GM19193 (cell line): ENCODE results near the gene WFDC8.

Experiments used
- POLR2A ChIP-seq: IDR thresholded peaks from 4 replicates; pipeline ENCODE4 v1.6.1; 2011; ENCODE audit not compliant: insufficient read depth, insufficient read length; ENCODE audit errors: extremely low read depth

WFDC8 gene

DNA sequence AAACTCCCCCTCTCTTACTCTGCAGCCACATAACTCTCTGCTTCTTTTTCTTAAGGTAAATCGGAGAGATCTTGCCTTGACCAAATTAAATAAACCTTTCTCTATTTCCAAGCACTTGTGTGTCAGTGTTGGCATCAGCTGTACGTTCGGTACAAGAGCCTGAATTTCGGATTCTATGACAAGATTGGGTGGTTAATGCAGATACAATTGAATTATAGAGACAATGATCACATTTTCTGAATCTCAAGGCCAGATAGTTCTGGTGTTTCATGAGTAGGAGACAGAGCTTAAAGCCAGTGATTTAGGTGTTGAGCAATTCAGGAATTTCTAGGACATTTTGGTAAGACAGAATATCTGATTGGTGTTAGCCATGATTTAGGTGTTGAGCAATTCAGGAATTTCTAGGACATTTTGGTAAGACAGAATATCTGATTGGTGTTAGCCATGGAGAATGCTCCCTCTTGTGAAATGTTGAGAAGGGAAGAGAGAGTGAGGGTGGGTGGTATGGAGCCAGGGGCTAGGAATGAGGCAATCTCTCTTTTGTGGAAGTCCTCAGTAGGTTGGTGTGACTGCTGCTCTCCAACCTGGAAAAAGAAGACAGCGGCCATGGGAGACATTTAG lies 68.7 kb downstream of the WFDC8 start:
- no peak for TF ChIP-seq POLR2A

DNA sequence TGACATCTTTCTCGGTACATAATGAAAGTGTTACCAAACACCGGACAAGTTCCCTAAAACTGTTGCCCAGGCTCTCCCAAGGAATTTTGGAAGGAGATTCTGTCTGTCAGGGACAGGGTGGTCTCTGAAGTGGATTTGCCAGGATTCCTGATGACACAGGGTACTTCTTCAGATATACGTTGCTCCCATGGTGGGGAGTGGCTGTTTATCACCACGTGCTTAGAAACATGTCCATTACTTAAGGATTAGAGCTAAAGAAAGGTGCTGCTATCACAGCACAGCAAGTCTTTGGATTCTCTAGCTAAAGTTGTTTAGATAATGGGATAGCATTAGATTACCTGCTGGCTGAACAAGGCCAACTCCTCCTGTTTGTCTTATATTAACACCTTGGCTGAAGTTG lies 70.0 kb downstream of the WFDC8 start:
- no peak for TF ChIP-seq POLR2A

- no peak for TF ChIP-seq POLR2A
Observed at GRCh38 chr20:45508068-45508886, 70.8 kb downstream of the WFDC8 start.

DNA sequence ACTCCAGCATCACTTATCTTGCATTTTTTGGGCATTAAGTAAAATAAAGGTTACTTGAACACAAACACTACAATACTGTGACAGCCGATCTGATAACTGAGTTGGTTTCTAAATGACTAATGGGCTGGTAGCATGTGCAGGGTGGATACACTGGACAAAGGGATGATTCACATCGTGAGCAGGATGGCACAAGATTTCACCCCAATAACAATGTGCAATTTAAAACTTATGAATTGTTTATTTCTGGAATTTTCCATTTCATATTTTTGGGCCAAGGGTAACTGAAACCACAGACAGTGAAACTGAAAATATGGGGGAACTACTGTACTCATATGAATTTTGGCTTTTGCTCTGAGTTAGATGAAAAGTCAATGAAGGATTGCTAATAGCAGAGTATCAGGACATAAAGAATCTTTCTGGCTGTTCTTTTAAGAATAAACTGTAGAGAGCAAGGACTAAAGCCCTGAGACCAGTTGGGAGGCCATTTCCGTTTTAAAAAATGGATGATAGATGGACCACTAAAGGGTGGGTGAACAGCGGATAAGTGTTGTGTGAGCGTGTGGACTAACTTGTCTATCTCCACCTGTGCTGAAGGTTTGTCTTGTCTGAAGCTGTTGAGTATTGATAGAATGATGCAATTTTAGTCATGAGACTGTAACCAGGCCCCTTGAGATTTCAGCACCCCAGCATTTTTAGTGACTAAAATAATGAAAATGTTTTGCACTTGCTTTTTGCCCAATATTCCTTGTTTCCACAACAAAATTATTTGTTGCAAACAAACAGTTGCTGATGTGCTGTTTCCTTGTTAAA lies 71.9 kb downstream of the WFDC8 start:
- no peak for TF ChIP-seq POLR2A

DNA sequence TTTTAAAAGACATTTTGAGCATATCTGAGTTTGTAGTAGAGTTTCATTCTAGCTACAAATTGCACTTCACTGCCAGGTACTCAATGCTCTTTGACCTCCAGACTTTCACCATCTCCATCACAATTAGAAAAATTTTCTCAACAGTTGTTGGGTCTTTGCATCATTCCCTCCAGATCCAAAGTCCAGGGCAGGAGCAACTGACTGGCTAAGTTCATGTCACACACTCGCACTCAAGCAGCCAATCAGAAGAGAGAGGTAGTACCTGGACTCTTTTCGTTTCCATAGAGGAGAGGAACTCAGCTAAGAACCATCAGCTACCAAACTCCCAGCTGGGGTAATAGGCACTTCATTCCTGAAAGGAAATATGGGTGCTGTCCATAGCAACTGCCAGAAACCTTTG lies 72.7 kb downstream of the WFDC8 start:
- no peak for TF ChIP-seq POLR2A

DNA sequence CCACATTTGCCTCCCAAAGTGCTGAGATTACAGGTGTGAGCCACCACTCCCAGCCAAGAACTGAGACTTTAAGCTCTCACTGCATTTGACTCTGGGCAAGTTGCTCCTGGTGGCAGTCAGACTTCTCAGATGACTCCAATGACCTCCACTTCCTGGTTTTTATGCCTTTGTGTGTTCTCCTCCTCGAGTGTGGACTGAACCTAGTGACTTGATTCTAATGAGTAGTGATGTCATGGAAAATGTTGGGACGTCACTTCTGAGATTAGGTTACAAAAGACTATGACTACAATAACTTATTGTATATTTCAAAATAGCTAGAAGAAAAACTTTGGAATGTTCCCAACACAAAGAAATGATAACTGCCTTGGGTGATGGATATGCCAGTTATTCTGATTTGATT lies 75.7 kb downstream of the WFDC8 start:
- no peak for TF ChIP-seq POLR2A

DNA sequence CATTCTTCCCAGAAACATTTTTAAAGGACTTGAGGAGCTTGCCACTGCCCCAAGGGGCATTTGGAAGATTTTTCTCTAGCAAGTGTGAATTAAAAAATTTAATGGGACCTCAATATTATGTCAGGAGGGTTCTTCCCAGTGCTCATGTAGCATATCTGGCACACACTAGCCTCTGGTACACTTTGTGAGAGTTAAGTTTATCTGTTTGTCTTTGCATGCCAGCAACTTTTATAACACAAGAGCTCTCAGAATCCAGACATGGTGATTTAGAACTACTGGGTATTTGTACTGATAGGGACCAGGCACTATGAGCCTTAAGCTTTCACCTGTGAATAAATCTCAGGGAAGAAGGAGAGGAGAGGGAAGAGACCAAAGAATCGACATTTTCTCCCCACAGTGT lies 76.5 kb downstream of the WFDC8 start:
- no peak for TF ChIP-seq POLR2A
